ENCODE results near the gene KRT6B.

KRT6B gene

DNA sequence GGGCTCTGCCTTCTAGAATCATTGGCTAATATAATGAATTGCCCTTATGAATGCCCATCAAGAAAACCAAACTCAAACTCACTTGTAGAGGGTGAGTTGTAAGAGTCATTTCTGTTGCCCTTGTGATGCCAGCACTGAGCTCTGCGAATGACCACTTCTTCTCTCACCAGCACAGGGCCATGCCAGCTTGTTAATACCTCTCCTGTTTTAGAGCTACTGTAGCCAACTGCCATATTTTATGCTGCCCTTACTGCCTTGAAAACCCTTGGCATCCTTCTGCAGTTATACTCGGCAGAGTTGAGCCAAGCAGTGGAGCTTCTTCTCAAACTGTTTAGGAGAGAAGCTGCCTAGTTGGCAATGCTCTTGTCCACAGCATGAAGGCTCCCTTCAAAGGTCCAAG, 25.9 kb downstream of the KRT6B start:
- DNase-seq (ENCODE audit: low spot score), result no peak
- TF ChIP-seq, protein P1, sequence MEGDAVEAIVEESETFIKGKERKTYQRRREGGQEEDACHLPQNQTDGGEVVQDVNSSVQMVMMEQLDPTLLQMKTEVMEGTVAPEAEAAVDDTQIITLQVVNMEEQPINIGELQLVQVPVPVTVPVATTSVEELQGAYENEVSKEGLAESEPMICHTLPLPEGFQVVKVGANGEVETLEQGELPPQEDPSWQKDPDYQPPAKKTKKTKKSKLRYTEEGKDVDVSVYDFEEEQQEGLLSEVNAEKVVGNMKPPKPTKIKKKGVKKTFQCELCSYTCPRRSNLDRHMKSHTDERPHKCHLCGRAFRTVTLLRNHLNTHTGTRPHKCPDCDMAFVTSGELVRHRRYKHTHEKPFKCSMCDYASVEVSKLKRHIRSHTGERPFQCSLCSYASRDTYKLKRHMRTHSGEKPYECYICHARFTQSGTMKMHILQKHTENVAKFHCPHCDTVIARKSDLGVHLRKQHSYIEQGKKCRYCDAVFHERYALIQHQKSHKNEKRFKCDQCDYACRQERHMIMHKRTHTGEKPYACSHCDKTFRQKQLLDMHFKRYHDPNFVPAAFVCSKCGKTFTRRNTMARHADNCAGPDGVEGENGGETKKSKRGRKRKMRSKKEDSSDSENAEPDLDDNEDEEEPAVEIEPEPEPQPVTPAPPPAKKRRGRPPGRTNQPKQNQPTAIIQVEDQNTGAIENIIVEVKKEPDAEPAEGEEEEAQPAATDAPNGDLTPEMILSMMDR (IDR thresholded peaks at IDR 0.05; ENCODE audit: extremely low read depth, missing control alignments), result no peak

DNA sequence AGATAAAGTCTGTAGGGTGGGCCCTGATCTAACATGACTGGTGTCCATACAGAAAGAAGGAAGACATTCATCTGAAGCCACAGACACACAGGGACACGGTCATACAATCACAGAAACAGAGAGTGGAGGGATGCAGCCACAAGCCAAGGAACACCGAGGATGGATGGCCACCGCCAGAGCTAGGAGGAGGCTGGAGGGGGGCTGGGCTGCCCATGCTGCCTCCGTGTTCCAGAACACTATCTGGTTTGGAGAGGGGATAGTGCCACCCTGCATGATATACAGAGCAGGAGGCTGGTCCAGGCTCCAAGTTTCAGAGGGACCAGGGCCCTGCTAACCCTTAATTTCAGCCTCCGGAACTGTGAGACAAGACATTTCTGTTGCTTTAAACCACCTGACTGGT, 26.5 kb downstream of the KRT6B start:
- TF ChIP-seq, protein P1 (IDR thresholded peaks at IDR 0.05; ENCODE audit: extremely low read depth, missing control alignments), result no peak
- DNase-seq (ENCODE audit: low spot score), result no peak

DNA sequence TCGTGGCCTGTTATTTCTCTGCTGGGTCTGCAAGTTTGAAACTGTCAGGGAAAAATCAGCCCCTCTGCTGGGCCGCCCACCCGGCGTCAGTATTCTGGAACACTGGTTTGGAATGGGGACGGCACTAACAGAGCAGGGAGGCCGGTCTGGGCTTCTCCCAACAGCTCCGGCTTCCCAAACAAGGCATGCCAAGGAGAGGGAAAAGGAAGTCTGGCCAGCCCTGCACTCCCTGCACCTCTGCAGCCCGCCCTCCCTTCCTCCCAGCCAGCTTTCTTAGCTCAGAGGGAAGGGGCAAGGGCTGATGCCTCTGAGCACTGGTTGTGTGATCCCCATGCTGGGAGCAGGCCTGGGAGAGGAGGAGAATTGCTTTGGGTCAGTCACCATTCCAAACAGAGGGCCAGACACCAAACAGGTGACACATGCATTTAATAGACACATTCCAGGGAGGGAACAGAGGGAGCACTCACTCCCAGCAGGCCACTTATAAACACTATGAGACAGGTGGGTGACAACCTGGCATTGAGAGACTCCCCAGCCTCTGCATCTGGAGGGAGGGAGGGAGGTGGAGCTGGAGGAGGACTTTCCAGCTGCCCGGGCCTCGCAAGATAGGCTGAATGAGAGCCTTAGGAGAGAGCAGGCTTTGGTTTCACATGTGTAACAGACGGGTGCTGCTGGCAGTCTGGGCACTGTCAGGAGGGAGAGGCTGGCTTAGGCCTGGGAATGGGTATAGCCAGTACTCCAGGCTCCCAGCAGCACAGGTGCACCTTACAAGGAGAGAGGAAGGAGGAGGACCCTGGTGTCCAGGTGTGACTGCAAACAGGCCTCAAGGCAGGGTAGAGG, 28.1 kb downstream of the KRT6B start:
- TF ChIP-seq, protein P1 (IDR thresholded peaks at IDR 0.05; ENCODE audit: extremely low read depth, missing control alignments), result no peak
- DNase-seq (ENCODE audit: low spot score), result no peak

DNA sequence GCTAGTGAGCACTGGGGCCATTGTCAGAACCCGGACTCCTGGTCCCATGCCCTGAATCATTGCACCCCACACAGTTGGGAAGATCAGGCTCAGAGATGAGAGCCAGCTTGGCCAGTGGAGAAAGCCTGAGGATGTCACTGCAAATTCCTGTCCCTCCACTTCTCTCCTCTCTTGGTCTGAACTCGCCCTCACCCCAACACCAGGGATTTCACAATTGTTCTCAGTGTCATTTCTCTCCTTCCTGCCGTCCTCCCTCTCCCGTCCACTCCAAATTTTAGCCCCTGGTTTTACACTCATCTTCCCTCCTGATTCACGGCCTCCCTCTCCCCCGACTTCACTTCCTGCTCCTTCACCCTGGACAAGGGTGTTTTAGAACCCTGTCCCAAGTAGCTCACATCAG, 28.9 kb downstream of the KRT6B start:
- TF ChIP-seq, protein P1 (IDR thresholded peaks at IDR 0.05; ENCODE audit: extremely low read depth, missing control alignments), result no peak
- DNase-seq (ENCODE audit: low spot score), result no peak

DNA sequence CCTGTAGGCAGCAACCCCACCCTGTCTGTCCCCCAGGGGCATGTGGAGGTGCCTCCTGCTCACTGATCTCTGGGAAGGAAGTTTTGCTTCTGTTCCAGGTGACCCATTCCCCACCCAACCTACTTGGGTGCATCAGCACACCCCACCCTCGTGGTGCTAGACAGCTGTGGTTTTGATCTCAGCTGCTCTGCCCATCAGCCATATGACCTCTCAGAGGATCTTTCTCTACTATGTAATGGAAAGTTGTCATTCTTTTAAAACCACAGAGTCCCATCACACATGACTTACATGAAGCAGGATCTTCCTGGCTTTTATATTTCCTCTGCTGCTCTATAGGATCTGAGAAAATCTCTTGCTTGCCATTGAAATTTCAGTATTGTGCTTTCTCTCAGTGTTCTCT, 32.3 kb downstream of the KRT6B start:
- TF ChIP-seq, protein P1 (IDR thresholded peaks at IDR 0.05; ENCODE audit: extremely low read depth, missing control alignments), result no peak
- no peak for DNase-seq (ENCODE audit: low spot score)

DNA sequence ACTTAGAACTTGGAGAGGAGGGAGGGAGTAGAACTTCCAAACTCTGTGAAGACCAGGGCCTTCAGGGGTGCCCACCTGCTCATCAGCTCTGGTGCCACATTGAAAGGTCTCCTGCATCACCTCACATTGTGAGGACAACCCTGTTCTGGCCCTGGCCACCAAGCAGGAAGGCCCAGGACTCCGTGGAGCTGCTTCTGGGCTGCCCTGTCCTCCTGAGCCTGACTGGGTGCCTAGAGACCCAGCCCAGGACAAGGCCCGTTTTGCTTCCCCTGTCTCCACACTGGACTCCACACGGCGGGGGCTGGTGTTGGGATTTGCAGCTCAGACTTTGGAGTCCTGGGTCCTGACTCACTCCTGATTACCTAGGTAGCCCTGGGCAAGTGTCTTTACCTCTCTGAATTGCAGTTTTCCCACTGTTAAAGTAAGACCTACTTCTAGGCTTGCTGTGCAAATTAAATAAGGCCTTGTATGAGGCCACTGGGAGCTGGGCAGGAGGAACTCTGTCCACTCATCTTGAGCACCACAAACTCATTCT, 33.3 kb downstream of the KRT6B start:
- TF ChIP-seq, protein P1 (IDR thresholded peaks at IDR 0.05; ENCODE audit: extremely low read depth, missing control alignments), result no peak

GRCh38 chr12:52417740-52418139, 34.2 kb downstream of the KRT6B start:
- TF ChIP-seq, protein P1 (IDR thresholded peaks at IDR 0.05; ENCODE audit: extremely low read depth, missing control alignments), result no peak
- no peak for DNase-seq (ENCODE audit: low spot score)

More for the DNA sequence above, 33.3 kb downstream of the KRT6B start:
- DNase-seq (ENCODE audit: low spot score), result no peak

Measured in GM20000 (cell line).